CD4-positive, alpha-beta T cell treated with Interferon alpha-2 for 1 hour (primary cell): ENCODE data around the gene UST.

Experiments used
- DNase-seq, 2 donors: peaks; one replicate each; pipeline ENCODE4 v3.0.0-alpha.2; 2020 to 2022

Gene UST

GRCh38 chr6:149071997-149072396, 325.2 kb downstream of the UST start:
- no peak for DNase-seq

- DNase-seq, result no peak
Measured at GRCh38 chr6:149074832-149075258, 328.0 kb downstream of the UST start.

GRCh38 chr6:149075616-149076354, 329.0 kb downstream of the UST start:
- no peak for DNase-seq

- no peak for DNase-seq
Measured at GRCh38 chr6:149076355-149076734, 329.5 kb downstream of the UST start.

GRCh38 chr6:149077208-149077607, 330.4 kb downstream of the UST start:
- no peak for DNase-seq

GRCh38 chr6:149078211-149078782, 331.5 kb downstream of the UST start:
- no peak for DNase-seq

- no peak for DNase-seq
Measured at GRCh38 chr6:149079456-149079855, 332.6 kb downstream of the UST start.

GRCh38 chr6:149079911-149080491, 333.2 kb downstream of the UST start:
- DNase-seq, result no peak

- no peak for DNase-seq
Measured at GRCh38 chr6:149080511-149080910, 333.7 kb downstream of the UST start.

- no peak for DNase-seq
Measured at GRCh38 chr6:149081281-149081680, 334.5 kb downstream of the UST start.

GRCh38 chr6:149082320-149082719, 335.5 kb downstream of the UST start:
- DNase-seq, result peak; percentile 78 to 87

GRCh38 chr6:149084026-149084425, 337.2 kb downstream of the UST start:
- no peak for DNase-seq

- no peak for DNase-seq
Measured at GRCh38 chr6:149084808-149085556, 338.2 kb downstream of the UST start.

- no peak for DNase-seq
Measured at GRCh38 chr6:149085557-149085938, 338.7 kb downstream of the UST start.

GRCh38 chr6:149086363-149086762, 339.5 kb downstream of the UST start:
- DNase-seq, result no peak

- DNase-seq, result no peak
Measured at GRCh38 chr6:149087898-149088297, 341.1 kb downstream of the UST start.

- DNase-seq, result no peak
Measured at GRCh38 chr6:149088361-149088760, 341.5 kb downstream of the UST start.

- DNase-seq, result no peak
Measured at GRCh38 chr6:149089510-149089909, 342.7 kb downstream of the UST start.

- no peak for DNase-seq
Measured at GRCh38 chr6:149090937-149091336, 344.1 kb downstream of the UST start.

GRCh38 chr6:149093643-149094042, 346.8 kb downstream of the UST start:
- DNase-seq, result no peak

- peak in 1 of 2 donors; percentile 35 for DNase-seq
Measured at GRCh38 chr6:149094156-149094555, 347.3 kb downstream of the UST start.

- DNase-seq, result peak; percentile 27 to 74
Measured at GRCh38 chr6:149094934-149095351, 348.1 kb downstream of the UST start.

- DNase-seq, result peak in 1 of 2 donors; percentile 46
Measured at GRCh38 chr6:149095842-149096241, 349.0 kb downstream of the UST start.

GRCh38 chr6:149097794-149098193, 351.0 kb downstream of the UST start:
- DNase-seq, result no peak
